Tongue (tissue), 2 donors: ENCODE measurements around the gene ZNF202. TPM values are rescaled to one million over a fixed set of nuclear protein-coding genes. Genes with fewer than 3 reads are reported as not detected.
"Not testable (repeated sequence)": the region's sequence is repeated elsewhere in the genome, so short reads cannot be mapped to it uniquely, and the experiment has no call there.

Experiments used
- DNase-seq: peaks from one replicate; pipeline ENCODE4 v3.0.0-alpha.2; 2015
- total RNA-seq: library from RNA; depleted of rRNA; stranded (reverse); fragments of >200 nt; gene quantifications from one replicate; pipeline ENCODE4 v1.2.3, GENCODE V29; 2014

The ZNF202 gene
- total RNA-seq, 1 donor from 2014 or later: 18.2 TPM

DNA sequence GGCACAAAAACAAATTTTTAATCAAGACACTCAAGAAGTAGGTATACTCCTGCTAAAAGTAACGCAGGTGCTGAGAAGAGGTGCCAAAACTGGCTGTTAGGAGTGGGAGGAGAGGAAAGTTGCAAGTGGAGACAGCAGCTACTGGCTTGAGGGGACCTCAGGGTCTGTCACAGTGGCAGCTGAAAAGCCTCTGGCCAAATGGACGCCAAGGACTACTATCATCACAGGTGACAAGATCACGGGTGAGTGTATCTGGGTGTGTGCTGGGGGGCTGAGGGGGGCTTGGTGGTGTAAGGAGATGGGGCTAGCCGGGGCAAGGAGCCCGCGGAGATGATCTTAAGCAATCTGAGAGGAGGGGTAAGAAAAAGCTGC, 687 bp downstream of the ZNF202 start:
- peak; percentile 17 for DNase-seq

- no peak for DNase-seq
These were observed 3.1 kb downstream of the ZNF202 start for GRCh38 chr11:123738374-123738773.

GRCh38 chr11:123736769-123737168, 4.7 kb downstream of the ZNF202 start:
- DNase-seq: no peak

GRCh38 chr11:123729602-123730001, 11.9 kb downstream of the ZNF202 start:
- no peak for DNase-seq

GRCh38 chr11:123725995-123726655, 15.3 kb downstream of the ZNF202 start:
- DNase-seq: no peak

DNA sequence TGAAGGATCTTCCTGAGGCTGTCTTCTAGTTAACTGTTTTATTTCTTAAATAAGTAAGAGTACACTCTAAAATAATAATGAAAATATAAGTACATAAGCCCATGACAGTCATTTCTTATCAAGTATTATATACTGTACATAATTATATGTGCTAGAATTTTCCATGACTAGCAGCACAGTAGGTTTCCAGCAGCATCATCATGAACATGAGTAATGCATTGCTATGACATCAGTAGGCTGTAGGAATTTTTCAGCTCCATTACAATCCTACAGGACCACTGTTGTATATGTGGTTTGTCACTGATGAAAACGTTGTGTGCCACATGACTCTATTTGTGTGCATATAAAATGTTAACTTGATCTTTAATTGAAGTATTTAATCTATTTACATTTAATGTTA, 22.0 kb downstream of the ZNF202 start:
- DNase-seq: no peak

DNA sequence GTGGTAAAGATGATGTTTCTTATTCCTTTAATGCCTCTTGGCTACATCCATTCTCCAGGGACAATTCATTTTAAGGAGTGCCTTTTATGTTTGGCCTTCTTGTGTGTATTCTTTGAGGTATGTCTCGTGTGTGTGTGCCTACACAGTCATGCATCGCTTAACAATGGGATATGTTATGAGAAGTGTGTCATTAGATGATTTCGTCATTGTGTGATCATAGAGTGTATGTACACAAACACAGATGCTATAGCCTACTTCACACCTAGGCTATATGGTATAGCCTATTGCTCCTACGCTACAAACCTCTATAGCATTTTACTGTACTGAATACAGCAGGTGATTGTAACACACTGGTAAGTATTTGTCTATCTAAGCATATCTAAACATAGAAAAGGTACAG, 23.0 kb downstream of the ZNF202 start:
- no peak for DNase-seq

DNA sequence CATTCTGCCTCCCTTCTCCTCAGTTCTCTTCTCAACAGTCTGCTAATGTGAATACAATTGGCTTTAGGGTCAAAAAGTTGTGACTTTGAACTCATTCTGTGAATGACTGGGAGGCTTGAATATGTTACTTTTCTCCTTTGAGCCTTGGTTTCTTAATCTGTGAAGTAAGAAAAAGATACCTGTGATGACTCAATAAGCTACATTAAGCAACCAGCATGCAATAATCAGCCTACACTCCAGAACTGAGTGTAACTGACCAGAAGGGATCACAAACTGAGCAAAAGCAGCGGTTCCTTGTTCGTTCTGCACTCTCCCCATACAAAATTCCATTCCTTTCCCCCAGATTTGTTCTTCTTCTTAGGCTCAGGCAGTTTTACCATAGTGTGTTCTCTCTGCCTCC, 23.4 kb downstream of the ZNF202 start:
- no peak for DNase-seq

GRCh38 chr11:123712627-123713026, 28.8 kb downstream of the ZNF202 start:
- not testable (repeated sequence) for DNase-seq

DNA sequence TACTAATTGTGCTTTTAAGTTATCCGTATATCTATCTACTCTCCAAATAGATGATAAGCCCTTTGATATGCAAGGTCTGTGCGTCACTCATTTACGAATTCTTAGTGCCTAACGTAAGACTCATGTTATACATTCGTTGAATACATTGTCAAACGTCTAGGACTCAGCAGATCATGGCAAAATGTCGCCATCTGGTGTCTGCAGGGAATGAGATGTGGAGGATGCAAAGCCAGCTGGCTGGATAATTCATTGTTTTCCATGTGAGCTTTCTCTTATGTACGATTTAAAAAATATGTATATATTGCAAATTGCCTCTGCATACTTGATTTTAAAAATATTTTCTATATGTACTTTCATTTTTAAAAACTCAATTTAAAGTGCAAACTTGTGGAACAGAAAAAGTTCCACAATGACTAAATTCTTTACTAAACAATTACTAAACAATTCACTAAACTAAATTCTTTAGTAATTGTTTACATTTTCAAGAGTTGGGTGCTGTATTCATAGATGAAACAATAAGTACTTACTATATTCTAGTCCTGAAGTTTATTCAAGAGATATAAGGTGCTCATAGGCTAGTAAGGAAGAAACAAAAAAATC, 33.8 kb downstream of the ZNF202 start:
- DNase-seq: peak; percentile 89

- no peak for DNase-seq
These were observed 34.3 kb downstream of the ZNF202 start for GRCh38 chr11:123707206-123707605.

DNA sequence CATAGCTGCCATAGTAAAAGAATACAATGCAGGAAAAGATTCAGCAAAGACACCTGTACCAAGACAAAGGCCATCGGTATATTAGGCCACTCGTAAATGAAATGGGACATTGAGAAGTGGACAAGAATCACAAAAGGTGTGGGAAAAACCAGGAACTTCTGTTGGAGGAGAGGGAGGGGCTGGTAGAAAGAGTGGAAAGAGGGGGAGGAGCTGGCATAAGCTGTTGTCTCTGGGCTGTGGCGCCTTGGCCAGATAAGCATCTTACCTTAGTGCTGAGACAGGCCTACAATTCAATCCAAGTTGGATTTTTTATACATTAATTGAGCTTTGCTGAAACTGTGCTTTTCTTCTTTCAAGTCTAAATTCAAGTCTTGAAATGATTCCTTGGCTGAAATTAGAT, 37.1 kb downstream of the ZNF202 start:
- DNase-seq: no peak

- no peak for DNase-seq
These were observed 38.8 kb downstream of the ZNF202 start for GRCh38 chr11:123702696-123703095.

GRCh38 chr11:123702139-123702538, 39.3 kb downstream of the ZNF202 start:
- peak; percentile 83 for DNase-seq

- DNase-seq: no peak
These were observed 40.7 kb downstream of the ZNF202 start for GRCh38 chr11:123700772-123701171.

- DNase-seq: no peak
These were observed 42.8 kb downstream of the ZNF202 start for GRCh38 chr11:123698546-123699127.

DNA sequence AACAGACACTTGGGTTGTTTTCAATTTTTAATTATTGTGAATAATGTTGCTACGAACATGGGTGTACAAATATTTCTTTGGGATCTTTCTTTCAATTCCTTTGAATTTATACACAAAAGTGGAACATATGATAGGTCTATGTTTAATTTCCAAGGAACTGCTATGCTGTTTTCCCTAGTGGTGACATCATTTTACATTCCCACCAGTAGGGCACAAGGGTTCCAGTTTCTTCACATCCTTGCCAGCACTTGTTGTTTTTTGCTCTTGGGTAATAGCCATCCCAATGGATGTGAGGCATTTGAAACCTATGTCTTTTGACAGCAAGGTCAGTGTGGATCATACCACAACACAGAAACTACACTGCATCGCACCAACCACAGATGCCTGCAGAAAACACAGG, 45.3 kb downstream of the ZNF202 start:
- DNase-seq: no peak

GRCh38 chr11:123695231-123695630, 46.2 kb downstream of the ZNF202 start:
- no peak for DNase-seq

DNA sequence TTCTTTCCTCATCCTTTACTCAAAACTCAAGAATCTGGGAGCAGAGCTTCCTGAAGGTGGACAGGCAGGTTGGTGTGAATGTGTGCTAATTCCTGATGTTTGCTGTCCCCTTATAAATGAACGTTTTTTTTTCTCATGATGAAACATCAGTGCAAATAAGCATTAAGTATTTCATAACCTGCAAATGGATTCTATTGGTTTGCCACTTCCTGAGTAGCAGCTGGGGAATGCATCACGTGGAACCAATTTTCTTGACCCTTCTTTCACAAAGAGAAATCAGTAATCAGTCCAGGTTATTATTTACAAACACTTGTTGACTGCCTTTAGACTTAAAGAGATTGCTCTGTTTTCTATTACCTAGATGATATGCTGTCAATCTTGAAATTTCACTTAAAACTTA, 46.9 kb downstream of the ZNF202 start:
- DNase-seq: no peak

- DNase-seq: no peak
These were observed 48.5 kb downstream of the ZNF202 start for GRCh38 chr11:123692961-123693360.

- no peak for DNase-seq
These were observed 51.0 kb downstream of the ZNF202 start for GRCh38 chr11:123690485-123690884.

- no peak for DNase-seq
These were observed 56.9 kb downstream of the ZNF202 start for GRCh38 chr11:123684601-123685000.

DNA sequence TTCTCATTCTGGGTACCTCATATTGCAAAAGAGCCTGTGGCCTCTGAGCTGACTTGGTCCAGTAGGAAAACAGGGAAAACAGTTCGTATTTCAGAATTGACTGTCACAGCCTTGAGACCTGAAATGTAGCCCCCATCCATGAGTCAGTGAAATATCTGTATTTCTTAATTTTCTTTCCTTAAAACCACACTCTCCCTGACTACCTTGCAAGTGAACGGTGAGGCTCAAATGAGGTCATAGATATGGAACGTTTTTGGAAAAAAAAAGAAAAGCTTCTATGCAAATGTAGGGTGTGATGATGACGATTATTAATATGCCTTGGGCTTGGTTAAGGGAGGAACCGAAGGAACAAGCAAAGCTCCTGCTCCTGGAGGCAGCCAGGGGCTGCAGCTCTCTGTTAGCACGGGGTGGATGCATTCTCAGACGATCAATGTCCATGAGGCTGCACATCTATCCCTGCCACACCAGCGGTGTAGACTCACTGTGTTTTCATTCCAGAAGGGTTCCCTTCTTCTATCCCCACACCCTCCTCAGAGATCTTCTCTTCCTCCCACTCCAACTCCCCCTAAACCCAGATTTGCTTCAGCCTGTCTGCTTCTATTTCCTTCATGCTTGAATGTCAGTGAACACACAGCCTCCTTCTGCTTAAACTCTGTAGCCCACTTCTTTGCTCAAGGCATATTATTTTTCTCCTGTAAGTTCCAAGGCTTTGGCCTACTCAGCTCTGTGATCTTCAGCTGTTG, 57.9 kb downstream of the ZNF202 start:
- peak; percentile 12 for DNase-seq
